Measurements from ENCODE around the gene APMAP. TPM values are rescaled to one million over a fixed set of nuclear protein-coding genes. Genes with fewer than 3 reads are reported as not detected.

The APMAP gene
- total and polyA plus RNA-seq, 2 experiments from 2014 or later, result 110 to 123 TPM

DNA sequence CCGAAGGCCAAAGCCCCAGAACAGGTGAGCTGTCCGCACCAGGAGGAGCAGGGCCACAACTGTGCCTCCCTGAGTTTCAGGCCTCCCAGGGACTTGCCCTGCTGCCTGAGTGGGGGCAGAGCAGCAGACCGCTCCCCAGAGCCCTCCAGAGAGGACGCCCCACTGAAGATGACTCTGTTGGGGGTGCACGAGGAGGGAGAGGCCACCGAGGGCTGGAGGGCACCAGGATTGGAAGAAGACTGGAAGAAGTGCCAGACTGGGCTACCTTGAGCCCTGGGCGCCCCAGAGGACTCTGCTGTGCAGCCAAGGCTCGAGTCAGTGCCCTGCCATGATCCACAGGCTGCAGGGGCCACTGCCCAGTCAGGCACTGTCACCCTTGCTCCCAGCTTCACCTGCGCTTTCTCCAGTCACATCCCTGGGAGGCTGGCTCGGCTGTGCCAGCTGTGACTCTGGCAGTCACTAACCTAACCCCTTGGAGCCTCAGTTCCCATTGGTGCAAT is 32.2 kb downstream of the APMAP start:
- Histone ChIP-seq H3K36me3 (replicated peaks; ENCODE audit: insufficient read depth, low read depth) (no peaks in the 10 kb centered on the region), H3K4me2 (no peak overlapping the region), H3K9me2 (replicated peaks; ENCODE audit: insufficient read depth) (no peaks in the 10 kb centered on the region), H3K4me1 (ENCODE audit: insufficient read depth) (no peaks in the 10 kb centered on the region), H3K27me3 (no peaks in the 10 kb centered on the region), H3K79me2 (no peaks in the 10 kb centered on the region), H3K4me3 (no peak overlapping the region), H3K9me3 (ENCODE audit: low read depth) (no peaks in the 10 kb centered on the region), H3K27ac (no peak overlapping the region), H4K20me1 (ENCODE audit: insufficient read depth, poor library complexity, severe bottlenecking) (no peaks in the 10 kb centered on the region), H2AFZ (no peak overlapping the region)
- WGBS (ENCODE audit: low lambda C conversion rate, missing lambda C conversion rate), result 90% methylated on average over 10 of the region's 10 CpGs
- DNase-seq (ENCODE audit: low spot score), result no peak
- TF ChIP-seq EZH2 (IDR thresholded peaks at IDR 0.05; ENCODE audit: borderline replicate concordance) (no peak), EZH2phosphoT487 (IDR thresholded peaks at IDR 0.05; ENCODE audit: low read depth, severe bottlenecking, unreplicated experiment) (no peak)
- TF ChIP-seq, protein P1, sequence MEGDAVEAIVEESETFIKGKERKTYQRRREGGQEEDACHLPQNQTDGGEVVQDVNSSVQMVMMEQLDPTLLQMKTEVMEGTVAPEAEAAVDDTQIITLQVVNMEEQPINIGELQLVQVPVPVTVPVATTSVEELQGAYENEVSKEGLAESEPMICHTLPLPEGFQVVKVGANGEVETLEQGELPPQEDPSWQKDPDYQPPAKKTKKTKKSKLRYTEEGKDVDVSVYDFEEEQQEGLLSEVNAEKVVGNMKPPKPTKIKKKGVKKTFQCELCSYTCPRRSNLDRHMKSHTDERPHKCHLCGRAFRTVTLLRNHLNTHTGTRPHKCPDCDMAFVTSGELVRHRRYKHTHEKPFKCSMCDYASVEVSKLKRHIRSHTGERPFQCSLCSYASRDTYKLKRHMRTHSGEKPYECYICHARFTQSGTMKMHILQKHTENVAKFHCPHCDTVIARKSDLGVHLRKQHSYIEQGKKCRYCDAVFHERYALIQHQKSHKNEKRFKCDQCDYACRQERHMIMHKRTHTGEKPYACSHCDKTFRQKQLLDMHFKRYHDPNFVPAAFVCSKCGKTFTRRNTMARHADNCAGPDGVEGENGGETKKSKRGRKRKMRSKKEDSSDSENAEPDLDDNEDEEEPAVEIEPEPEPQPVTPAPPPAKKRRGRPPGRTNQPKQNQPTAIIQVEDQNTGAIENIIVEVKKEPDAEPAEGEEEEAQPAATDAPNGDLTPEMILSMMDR (IDR thresholded peaks at IDR 0.05; ENCODE audit: poor library complexity), result no peak

DNA sequence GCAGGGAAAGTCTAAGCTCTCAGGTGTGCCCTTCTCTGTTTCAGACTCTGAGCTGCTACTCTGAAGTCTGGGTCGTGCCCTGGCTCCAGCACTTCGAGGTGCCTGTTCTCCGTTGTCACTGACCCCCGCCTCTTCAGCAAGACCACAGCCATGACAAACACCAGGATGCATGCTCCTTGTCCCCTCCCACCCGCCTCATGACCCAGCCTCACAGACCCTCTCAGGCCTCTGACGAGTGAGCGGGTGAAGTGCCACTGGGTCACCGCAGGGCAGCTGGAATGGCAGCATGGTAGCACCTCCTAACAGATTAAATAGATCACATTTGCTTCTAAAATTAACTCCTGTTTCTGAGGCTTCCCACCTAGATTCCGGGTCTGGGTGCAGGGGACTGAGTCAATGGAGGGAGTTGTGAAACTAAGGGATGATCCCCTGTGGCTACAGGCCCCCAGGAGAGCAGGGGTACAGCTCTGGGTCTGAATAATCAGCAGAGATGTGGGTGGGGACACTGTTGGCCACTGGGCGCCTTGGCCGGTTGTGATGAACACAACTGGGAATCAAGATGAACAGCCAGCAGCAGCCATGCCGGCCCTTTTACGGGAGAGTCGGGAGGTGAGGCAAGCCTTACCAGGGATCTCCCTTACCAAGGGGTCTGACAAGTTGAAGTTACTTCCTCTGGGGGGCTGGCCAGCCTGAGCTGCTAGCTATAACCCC is 32.8 kb downstream of the APMAP start:
- no peaks in the 10 kb centered on the region for H3K9me2 ChIP-seq (replicated peaks; ENCODE audit: insufficient read depth)
- 86% methylated on average over 11 of the region's 14 CpGs for WGBS (ENCODE audit: low lambda C conversion rate, missing lambda C conversion rate)
- no peaks in the 10 kb centered on the region for H3K36me3 ChIP-seq (replicated peaks; ENCODE audit: insufficient read depth, low read depth)
- H4K20me1 ChIP-seq (ENCODE audit: insufficient read depth, poor library complexity, severe bottlenecking), result no peaks in the 10 kb centered on the region
- H3K27me3 ChIP-seq, result no peaks in the 10 kb centered on the region
- TF ChIP-seq EZH2phosphoT487 (IDR thresholded peaks at IDR 0.05; ENCODE audit: low read depth, severe bottlenecking, unreplicated experiment) (no peak), EZH2 (IDR thresholded peaks at IDR 0.05; ENCODE audit: borderline replicate concordance) (no peak)
- TF ChIP-seq, protein P1 (IDR thresholded peaks at IDR 0.05; ENCODE audit: poor library complexity), result no peak
- H3K27ac ChIP-seq, result no peak overlapping the region
- no peak overlapping the region for H3K4me3 ChIP-seq
- no peak for DNase-seq (ENCODE audit: low spot score)
- H3K79me2 ChIP-seq, result no peaks in the 10 kb centered on the region
- H2AFZ ChIP-seq, result no peak overlapping the region
- no peaks in the 10 kb centered on the region for H3K9me3 ChIP-seq (ENCODE audit: low read depth)
- H3K4me1 ChIP-seq (ENCODE audit: insufficient read depth), result no peaks in the 10 kb centered on the region
- no peak overlapping the region for H3K4me2 ChIP-seq

DNA sequence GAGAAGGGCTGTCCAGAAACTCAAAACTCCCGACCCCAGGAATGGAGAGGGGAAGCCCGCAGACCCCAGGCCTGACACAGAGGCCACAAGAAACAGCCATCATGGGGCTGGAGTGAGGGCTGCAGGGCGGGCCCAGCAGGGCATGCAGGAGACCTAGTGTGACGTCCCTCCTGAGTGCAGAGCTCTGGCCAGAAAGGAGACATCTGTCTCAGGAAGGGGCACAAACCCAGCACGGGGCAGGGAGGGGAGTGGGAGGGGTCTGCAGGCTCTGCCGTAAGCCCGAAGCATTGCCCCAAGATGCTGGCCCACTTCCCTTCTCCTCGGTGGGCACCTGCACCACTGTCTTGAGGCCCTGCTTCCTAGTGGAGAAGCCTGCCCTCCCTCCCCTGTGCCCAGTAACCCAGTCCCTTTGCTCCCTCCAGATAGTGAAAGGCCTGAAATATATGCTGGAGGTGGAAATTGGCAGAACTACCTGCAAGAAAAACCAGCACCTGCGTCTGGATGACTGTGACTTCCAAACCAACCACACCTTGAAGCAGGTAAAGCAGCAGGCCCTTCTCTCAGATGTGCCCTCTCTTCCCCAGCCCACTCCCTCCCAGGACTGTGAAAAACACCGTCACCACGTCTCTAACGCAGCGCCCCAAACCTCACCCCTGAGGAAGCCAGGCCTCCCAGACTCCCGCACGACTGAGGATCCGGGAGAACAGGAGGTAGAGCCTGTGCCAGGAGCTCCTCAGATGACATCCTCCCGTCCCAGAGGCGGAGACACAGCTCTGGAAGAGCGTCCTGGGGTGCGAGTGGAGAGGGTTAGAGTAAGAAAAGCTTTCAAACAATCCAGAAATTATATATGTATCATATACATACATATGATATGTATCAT is 33.8 kb downstream of the APMAP start:
- Histone ChIP-seq H3K4me2 (no peak overlapping the region), H4K20me1 (ENCODE audit: insufficient read depth, poor library complexity, severe bottlenecking) (no peaks in the 10 kb centered on the region), H3K27ac (no peak overlapping the region), H3K4me1 (ENCODE audit: insufficient read depth) (no peaks in the 10 kb centered on the region), H2AFZ (no peak overlapping the region), H3K4me3 (no peak overlapping the region), H3K79me2 (no peaks in the 10 kb centered on the region), H3K9me2 (replicated peaks; ENCODE audit: insufficient read depth) (no peaks in the 10 kb centered on the region), H3K27me3 (no peaks in the 10 kb centered on the region), H3K9me3 (ENCODE audit: low read depth) (no peaks in the 10 kb centered on the region), H3K36me3 (replicated peaks; ENCODE audit: insufficient read depth, low read depth) (no peaks in the 10 kb centered on the region)
- DNase-seq (ENCODE audit: low spot score), result no peak
- WGBS (ENCODE audit: low lambda C conversion rate, missing lambda C conversion rate), result 94% methylated on average over 20 of the region's 20 CpGs
- TF ChIP-seq EZH2 (IDR thresholded peaks at IDR 0.05; ENCODE audit: borderline replicate concordance) (no peak), EZH2phosphoT487 (IDR thresholded peaks at IDR 0.05; ENCODE audit: low read depth, severe bottlenecking, unreplicated experiment) (no peak)
- TF ChIP-seq, protein P1 (IDR thresholded peaks at IDR 0.05; ENCODE audit: poor library complexity), result no peak
